HG03520 (cell line): ENCODE measurements around the gene LPIN2.
"Not testable (repeated sequence)": the region's sequence is repeated elsewhere in the genome, so short reads cannot be mapped to it uniquely, and the experiment has no call there.

Source experiments
- ATAC-seq: cut with Tn5 transposase; IDR thresholded peaks from one replicate; pipeline ENCODE4 v1.9.1; 2021; ENCODE audit warnings: mild to moderate bottlenecking, moderate library complexity; ENCODE audit not compliant: unreplicated experiment

LPIN2 gene

GRCh38 chr18:3013024-3013804, at the start of gene LPIN2:
Gene LPIN2 (minus strand): TSS chr18:3013144. CDS start chr18:2960840, 52,304 bp downstream.
- peak; percentile 84 for ATAC-seq

- ATAC-seq = no peak
These were observed 48.8 kb upstream of the LPIN2 start for GRCh38 chr18:3061581-3062312.

GRCh38 chr18:3060667-3061580, 48.0 kb upstream of the LPIN2 start:
- ATAC-seq = no peak

- ATAC-seq = no peak
These were observed 46.3 kb upstream of the LPIN2 start for GRCh38 chr18:3059272-3059671.

GRCh38 chr18:3058328-3059191, 45.6 kb upstream of the LPIN2 start:
- no peak for ATAC-seq

- ATAC-seq = no peak
These were observed 44.6 kb upstream of the LPIN2 start for GRCh38 chr18:3057526-3057925.

GRCh38 chr18:3056311-3056710, 43.4 kb upstream of the LPIN2 start:
- no peak for ATAC-seq

GRCh38 chr18:3055816-3056215, 42.9 kb upstream of the LPIN2 start:
- no peak for ATAC-seq

GRCh38 chr18:3055186-3055728, 42.3 kb upstream of the LPIN2 start:
- ATAC-seq = no peak

- ATAC-seq = no peak
These were observed 41.8 kb upstream of the LPIN2 start for GRCh38 chr18:3054780-3055179.

- ATAC-seq = no peak
These were observed 41.3 kb upstream of the LPIN2 start for GRCh38 chr18:3054214-3054613.

- no peak for ATAC-seq
These were observed 40.1 kb upstream of the LPIN2 start for GRCh38 chr18:3053081-3053480.

- no peak for ATAC-seq
These were observed 39.4 kb upstream of the LPIN2 start for GRCh38 chr18:3052411-3052758.

- ATAC-seq = no peak
These were observed 38.9 kb upstream of the LPIN2 start for GRCh38 chr18:3051718-3052410.

- ATAC-seq = not testable (repeated sequence)
These were observed 37.0 kb upstream of the LPIN2 start for GRCh38 chr18:3049897-3050454.

- ATAC-seq = no peak
These were observed 35.9 kb upstream of the LPIN2 start for GRCh38 chr18:3048820-3049349.

GRCh38 chr18:3048121-3048520, 35.2 kb upstream of the LPIN2 start:
- no peak for ATAC-seq

GRCh38 chr18:3046216-3046808, 33.4 kb upstream of the LPIN2 start:
- ATAC-seq = peak; percentile 67
